ENCODE data around the gene INPP5E. TPM values are rescaled to one million over a fixed set of nuclear protein-coding genes. Genes with fewer than 3 reads are reported as not detected.

INPP5E gene
- total RNA-seq, 1 donor from 2014 or later, result 13.5 TPM

GRCh38 chr9:136472640-136473353, 33.2 kb upstream of the INPP5E start:
- peak; percentile 62 for DNase-seq (ENCODE audit: low spot score)

DNA sequence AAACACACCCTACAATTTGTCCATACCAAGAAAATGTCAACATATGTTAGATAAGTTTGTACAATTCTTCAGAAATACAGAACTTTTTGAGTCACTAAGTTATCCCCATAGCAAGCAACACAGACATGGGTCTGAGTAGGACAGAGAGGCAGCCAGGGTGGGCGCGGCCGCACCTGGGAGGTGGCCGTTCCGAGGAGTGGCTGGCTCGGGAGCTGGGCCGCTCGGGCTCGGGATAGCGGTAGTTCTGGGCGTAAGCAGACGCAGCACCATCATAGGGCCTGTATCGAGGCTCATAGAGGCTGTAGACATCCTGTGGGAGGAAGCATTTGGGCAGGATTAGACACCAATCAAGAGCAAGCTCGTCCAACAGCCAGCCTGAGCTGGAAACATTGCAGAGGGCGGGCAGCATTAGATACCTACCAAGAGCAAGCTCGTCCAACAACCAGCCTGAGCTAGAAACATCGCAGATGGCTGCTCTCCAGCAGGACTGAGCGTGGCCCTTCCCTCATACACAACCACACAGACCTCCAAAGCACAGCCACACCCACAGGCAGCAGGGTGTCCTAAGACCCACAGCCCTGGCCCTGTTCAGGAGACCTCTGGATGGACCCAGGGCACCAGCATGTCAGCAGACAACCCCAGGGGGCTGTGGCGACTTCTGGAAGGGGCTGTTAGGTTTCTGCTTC, 32.3 kb upstream of the INPP5E start:
- no peak for DNase-seq (ENCODE audit: low spot score)

GRCh38 chr9:136470792-136471469, 31.3 kb upstream of the INPP5E start:
- no peak for DNase-seq (ENCODE audit: low spot score)

DNA sequence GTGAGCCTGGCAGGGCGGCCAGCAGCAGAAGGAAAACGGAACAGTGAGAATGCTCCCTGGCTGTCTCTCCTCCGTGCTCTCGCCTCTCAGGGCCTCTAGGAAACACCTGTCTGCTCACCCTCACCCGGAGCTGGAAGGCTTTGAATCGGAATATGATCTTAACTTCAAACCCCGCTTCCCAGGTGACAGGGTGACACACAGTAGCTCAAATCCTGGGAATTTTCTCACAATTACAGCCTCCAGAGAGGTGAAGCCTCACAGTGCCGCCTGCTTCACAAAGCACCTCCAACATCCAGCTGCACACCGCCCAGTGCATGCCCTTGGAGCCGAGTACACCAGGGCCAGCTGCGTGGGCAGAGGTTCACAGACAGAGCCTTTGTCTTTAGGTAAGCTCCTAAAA, 30.7 kb upstream of the INPP5E start:
- no peak for DNase-seq (ENCODE audit: low spot score)

DNA sequence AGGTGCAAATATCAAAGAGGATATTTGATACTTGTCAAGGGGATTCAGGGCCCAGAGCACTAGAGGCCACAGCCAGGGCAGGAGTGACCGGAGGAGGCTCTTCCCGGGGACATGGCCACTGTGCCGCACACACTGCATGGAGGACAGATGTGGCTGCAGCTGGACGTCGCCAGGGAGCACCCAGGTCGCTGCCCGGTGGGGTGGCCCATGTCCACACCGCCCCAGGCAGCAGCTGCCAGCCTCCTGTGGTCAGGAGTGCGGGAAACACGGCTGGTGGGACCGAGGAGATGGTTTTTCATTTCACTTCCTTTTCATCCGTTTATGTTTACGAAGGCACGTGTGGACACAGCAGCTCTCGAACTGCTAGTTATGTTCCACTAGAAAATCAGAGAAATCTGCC, 28.1 kb upstream of the INPP5E start:
- DNase-seq (ENCODE audit: low spot score), result no peak

DNA sequence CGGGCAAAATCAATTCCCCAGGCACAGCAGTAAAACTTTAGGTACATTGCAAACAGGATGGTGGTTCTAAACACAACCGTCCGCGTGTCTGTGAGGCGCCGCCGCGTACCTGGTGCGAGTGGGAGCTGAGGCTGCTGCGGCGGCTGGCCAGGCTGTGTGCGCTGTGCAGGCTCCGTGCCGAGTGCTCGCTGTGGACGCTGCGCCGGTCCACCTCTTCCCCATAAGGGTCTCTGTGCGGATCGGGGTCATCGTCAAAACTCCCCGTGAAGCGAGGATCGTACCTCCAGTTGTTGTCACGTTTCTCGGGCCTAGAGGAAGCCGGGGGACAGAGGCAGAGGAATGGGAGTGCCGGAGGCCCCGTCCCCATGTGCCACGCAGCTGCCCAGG, 26.5 kb upstream of the INPP5E start:
- no peak for DNase-seq (ENCODE audit: low spot score)

GRCh38 chr9:136465500-136466154, 26.0 kb upstream of the INPP5E start:
- DNase-seq (ENCODE audit: low spot score), result no peak

- no peak for DNase-seq (ENCODE audit: low spot score)
Measured at GRCh38 chr9:136464241-136464640, 24.6 kb upstream of the INPP5E start.

DNA sequence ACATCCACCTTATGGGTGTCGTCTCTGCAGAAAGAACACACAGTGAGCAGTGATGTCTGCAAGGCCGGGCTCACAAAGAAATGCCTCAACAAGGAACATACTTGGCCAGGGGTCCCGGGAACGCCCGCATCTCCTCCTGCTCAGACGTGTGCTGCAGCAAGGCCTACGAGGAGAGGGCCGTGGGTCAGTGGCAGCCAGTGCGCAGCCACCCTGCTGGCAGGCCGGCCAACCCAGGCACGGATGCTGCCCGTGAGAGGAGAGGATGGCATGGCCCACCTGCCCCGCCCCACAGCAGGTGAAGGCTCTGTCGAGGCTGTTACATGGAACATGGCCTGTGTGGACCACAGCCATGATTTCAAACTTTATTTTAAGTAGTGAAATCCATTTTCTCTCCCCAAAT, 23.9 kb upstream of the INPP5E start:
- no peak for DNase-seq (ENCODE audit: low spot score)

DNA sequence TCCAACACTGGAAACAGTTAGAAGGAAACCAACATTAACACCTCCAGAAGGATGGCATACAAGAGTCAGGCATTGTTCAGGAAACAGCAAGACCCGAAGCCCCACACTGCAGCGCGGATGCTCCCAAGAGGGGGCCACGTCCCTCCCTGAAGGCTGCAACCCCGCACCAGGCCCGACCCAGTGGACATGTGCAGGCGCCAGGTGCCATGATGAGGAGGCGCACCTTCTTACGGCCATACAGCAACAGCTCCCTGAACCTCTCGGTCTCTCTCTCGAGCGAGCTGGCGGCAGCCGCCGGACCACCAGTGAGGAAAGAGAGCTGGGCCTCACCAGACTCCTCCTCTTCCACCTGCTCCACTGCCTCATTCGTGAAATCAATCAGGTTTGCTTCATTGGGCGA, 23.0 kb upstream of the INPP5E start:
- no peak for DNase-seq (ENCODE audit: low spot score)

GRCh38 chr9:136460772-136461325, 21.2 kb upstream of the INPP5E start:
- DNase-seq (ENCODE audit: low spot score), result no peak

GRCh38 chr9:136459425-136459824, 19.8 kb upstream of the INPP5E start:
- DNase-seq (ENCODE audit: low spot score), result no peak

GRCh38 chr9:136457326-136457725, 17.7 kb upstream of the INPP5E start:
- no peak for DNase-seq (ENCODE audit: low spot score)

- no peak for DNase-seq (ENCODE audit: low spot score)
Measured at GRCh38 chr9:136456258-136456657, 16.6 kb upstream of the INPP5E start.

DNA sequence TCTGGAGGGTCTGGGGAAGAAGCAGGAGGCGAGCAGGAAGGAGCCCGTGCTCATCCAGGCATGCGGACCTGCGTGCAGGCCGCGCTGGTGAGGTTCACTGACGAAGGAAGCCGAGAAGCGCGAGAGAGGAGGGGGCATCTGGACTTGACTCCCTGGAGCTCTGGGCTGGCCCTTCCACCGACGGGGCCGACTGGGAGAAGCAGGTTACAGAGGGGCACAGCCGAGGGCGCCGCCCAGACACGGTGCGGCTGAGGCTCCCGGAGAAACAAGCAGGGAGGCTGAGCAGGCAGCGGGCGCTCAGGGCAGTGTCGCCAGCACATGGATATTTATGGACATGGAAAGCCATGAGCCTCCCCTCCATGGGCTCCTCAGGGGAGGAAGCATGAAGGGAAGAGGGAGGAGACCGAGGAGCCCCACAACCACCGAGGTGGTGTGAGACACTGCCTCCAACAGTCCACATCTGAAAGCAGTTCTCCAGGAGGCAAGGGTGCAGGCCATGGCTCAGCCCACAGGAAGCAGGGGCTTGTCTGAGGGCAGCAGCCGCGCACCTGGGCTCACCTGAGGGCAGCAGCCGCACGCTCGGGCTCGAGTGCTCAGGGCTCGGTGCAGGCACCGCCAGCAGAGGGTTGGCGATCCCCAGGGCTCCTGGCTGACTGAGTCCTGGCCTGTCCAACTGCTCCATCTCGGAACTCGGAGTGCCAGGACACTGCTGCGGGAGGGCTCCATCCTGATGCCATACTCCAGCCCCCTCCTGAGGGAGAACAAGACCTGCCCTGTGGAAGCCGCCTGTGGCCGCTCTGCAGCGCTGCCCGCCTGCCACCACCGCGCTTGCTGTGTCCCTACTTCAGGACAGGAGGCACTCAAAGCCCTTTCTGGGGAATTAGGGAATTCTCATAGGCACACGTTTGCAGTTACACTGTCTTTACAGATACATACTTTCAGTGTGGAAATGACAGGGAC, 15.7 kb upstream of the INPP5E start:
- no peak for DNase-seq (ENCODE audit: low spot score)

DNA sequence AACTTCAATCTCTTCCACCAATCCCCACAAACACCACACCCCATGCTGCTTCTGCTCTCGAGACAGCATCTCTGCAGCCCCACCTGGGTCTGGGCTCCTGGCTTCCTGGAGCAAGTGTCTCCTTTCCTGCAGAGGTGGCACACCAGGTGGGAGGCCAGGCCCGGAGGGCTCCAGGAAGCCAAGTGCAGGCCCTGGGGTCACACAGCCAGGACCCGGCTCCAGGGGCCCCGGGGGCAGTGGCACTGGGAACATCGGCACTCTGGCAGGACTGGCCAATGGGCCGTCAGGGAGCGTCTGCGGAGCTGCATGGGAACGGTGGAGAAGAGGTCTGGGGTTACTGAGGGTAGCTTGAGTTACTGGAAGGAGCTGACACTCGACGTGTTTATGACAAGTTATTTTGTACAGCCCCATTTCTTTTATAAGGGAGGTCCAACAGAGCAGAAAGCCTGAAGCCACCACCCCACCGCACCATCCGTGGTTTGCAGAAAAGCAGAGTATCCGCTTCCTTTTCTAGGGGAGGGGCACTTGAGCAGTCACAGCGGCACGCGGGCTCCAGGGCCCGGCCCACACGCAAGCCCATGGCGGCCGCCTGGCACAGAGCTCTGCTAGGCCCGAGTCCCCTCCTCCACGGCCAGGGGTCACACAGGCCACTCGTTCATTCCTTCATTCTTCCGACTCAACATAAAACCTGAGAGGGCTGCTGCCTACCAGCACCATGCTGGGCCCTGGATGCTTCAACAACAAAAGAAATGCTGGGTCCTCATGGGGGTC, 14.6 kb upstream of the INPP5E start:
- DNase-seq (ENCODE audit: low spot score), result no peak

DNA sequence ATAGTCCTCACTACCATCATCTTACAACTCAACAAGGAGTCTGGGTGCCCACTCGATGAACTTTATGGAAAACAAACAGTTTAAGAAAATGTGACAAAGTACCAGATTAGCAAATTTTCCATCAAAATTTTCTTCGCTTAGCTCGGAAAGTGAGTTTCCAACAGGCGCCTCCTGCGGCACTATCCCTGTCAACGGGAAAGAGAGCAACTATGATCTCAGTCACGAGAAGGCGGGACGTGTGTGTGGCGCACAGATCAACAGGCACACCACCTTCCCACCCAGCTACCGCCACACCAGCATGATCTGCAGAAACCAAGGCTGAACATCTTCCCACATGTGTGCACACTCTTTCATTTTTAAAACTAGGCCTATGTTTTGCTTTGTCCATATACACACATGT, 13.7 kb upstream of the INPP5E start:
- no peak for DNase-seq (ENCODE audit: low spot score)

GRCh38 chr9:136451221-136451877, 11.7 kb upstream of the INPP5E start:
- DNase-seq (ENCODE audit: low spot score), result no peak

GRCh38 chr9:136448655-136449054, 9.0 kb upstream of the INPP5E start:
- DNase-seq (ENCODE audit: low spot score), result no peak

Measured in ureter (tissue), 1 donor.